ENCODE measurements around the gene PIGU. TPM values are rescaled to one million over a fixed set of nuclear protein-coding genes. Genes with fewer than 3 reads are reported as not detected.

The PIGU gene
- total RNA-seq, 2 experiments from 2014 or later = 19.1 to 21.2 TPM

- Mint-ChIP-seq H3K4me1 (ENCODE audit: low read depth) (peaks cover 9% of the 10 kb centered on the region), H3K36me3 (ENCODE audit: low read depth) (peaks cover 15% of the 10 kb centered on the region), H3K9me3 (ENCODE audit: insufficient read depth) (no peaks in the 10 kb centered on the region), H3K4me3 (no peak overlapping the region), H3K27ac (no peak overlapping the region), H3K27me3 (ENCODE audit: low read depth) (no peaks in the 10 kb centered on the region)
- CTCF ChIA-PET = interaction anchor here (0.8 to 2.9 kb wide), 8 partner anchors 9 to 811 kb away, joined by 3 to 15 read pairs (median 3); no protein-coding TSS in a partner anchor
- peak; percentile 83 for ATAC-seq
- DNase-seq = peak; percentile 40
- POLR2A ChIA-PET = interaction anchor here (0.9 to 1.2 kb wide), 3 partner anchors 9 to 220 kb away, joined by 3 to 4 read pairs (median 3); no protein-coding TSS in a partner anchor
Observed at GRCh38 chr20:34544109-34544796, 132.6 kb downstream of the PIGU start.

DNA sequence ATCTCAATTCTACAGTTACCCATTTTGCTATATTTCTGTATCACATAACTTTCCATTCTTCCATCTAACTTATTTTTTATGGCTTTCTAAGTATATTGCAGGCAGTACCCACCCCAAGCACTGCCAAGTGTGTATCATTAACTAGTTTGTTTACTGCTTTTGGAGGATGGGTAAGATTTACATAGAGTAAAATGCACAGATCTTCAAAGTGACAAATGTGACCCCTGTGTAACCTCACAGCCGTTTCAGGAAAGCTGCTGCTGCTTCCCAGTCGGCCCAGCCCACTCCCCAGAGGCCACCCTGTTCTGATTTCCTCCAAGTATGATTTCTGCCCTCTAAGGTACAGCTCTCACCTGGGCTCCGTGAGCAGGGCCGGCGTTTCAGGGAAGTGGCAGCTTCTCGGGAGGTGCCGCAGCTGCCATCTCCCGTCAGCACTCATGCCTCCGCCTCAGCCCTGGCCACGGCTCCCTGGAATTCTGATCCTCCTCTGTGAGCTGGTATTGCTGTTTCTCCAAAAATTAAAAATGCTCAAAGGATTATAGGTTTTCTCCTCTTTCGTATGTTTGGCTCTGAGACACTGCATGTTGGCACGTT, 133.3 kb downstream of the PIGU start:
- no peaks in the 10 kb centered on the region for H3K9me3 Mint-ChIP-seq (ENCODE audit: insufficient read depth)
- H3K27me3 Mint-ChIP-seq (ENCODE audit: low read depth) = no peaks in the 10 kb centered on the region
- no peak for ATAC-seq
- H3K4me1 Mint-ChIP-seq (ENCODE audit: low read depth) = peaks cover 9% of the 10 kb centered on the region
- ChIA-PET CTCF (interaction anchor here (1.0 to 2.9 kb wide), 5 partner anchors 13 to 811 kb away, joined by 3 to 15 read pairs (median 12); no protein-coding TSS in a partner anchor), POLR2A (interaction anchor here (0.9 to 1.1 kb wide), 2 partner anchors 11 to 220 kb away, joined by 3 read pairs; no protein-coding TSS in a partner anchor)
- no peak overlapping the region for H3K27ac Mint-ChIP-seq
- H3K36me3 Mint-ChIP-seq (ENCODE audit: low read depth) = peaks cover 15% of the 10 kb centered on the region
- H3K4me3 Mint-ChIP-seq = no peak overlapping the region
- DNase-seq = no peak

GRCh38 chr20:34542439-34542838, 134.5 kb downstream of the PIGU start:
- ATAC-seq = no peak
- no peak for DNase-seq
- Mint-ChIP-seq H3K4me1 (ENCODE audit: low read depth) (peaks cover 11% of the 10 kb centered on the region), H3K27ac (no peak overlapping the region), H3K4me3 (no peak overlapping the region), H3K27me3 (ENCODE audit: low read depth) (no peaks in the 10 kb centered on the region), H3K9me3 (ENCODE audit: insufficient read depth) (no peaks in the 10 kb centered on the region), H3K36me3 (ENCODE audit: low read depth) (peaks cover 15% of the 10 kb centered on the region)
- POLR2A ChIA-PET = no interaction called here
- CTCF ChIA-PET = interaction anchor here (0.7 to 2.9 kb wide), 2 partner anchors 66 to 165 kb away, joined by 4 to 15 read pairs; no protein-coding TSS in a partner anchor

- Mint-ChIP-seq H3K27me3 (ENCODE audit: low read depth) (no peaks in the 10 kb centered on the region), H3K4me1 (ENCODE audit: low read depth) (peaks cover 11% of the 10 kb centered on the region), H3K36me3 (ENCODE audit: low read depth) (peaks cover 21% of the 10 kb centered on the region), H3K9me3 (ENCODE audit: insufficient read depth) (no peaks in the 10 kb centered on the region), H3K27ac (no peak overlapping the region), H3K4me3 (no peak overlapping the region)
- DNase-seq = no peak
- POLR2A ChIA-PET = no interaction called here
- no peak for ATAC-seq
- CTCF ChIA-PET = no interaction called here
Observed at GRCh38 chr20:34541917-34542316, 135.0 kb downstream of the PIGU start.

DNA sequence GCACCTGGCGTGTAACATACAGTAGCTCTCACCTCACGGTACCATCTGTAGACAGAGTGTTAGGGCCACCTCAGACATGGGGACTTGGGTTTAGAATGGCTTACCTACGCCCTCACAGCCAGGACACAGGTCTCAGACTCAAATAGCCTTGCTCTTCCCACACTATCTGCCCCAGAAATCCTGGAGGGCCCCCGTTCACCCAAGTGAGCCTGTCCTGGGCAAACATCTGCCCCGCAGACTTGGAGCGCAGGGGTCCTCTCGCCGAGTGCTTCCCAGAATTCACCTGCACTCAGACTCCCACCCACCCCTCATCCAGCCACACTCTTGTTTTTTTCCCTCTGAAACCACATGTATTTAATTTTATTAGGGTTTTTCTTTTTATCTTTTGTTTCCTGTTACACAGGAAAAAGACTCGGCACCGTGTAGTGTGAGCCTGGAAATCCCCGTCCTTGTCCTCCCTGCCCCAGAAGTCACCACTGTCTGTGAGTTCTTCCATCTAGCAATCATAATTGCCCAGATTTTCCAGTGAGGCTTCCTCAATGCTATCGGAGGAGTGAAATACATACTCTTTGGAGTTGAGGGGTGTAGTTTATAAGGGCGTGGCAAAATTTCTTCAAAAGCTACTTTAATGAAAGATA, 135.5 kb downstream of the PIGU start:
- no peak overlapping the region for H3K4me3 Mint-ChIP-seq

GRCh38 chr20:34540596-34541263, 136.2 kb downstream of the PIGU start:
- ChIA-PET POLR2A (no interaction called here), CTCF (interaction anchor here (0.7 to 5.0 kb wide), 5 partner anchors 17 to 228 kb away, joined by 3 to 77 read pairs (median 4); partner anchors contain the start of gene TP53INP2)
- Mint-ChIP-seq H3K27ac (no peak overlapping the region), H3K27me3 (ENCODE audit: low read depth) (no peaks in the 10 kb centered on the region), H3K4me1 (ENCODE audit: low read depth) (peaks cover 11% of the 10 kb centered on the region), H3K4me3 (no peak overlapping the region), H3K9me3 (ENCODE audit: insufficient read depth) (no peaks in the 10 kb centered on the region), H3K36me3 (ENCODE audit: low read depth) (peaks cover 27% of the 10 kb centered on the region)
- no peak for DNase-seq
- no peak for ATAC-seq

More for the DNA sequence above, 135.5 kb downstream of the PIGU start:
- peaks cover 24% of the 10 kb centered on the region for H3K36me3 Mint-ChIP-seq (ENCODE audit: low read depth)
- H3K27ac Mint-ChIP-seq = no peak overlapping the region
- DNase-seq (no peak), ATAC-seq (no peak)
- ChIA-PET POLR2A (no interaction called here), CTCF (interaction anchor here (0.8 to 5.0 kb wide), 4 partner anchors 164 to 229 kb away, joined by 3 to 77 read pairs (median 6); partner anchors contain the start of gene TP53INP2)
- no peaks in the 10 kb centered on the region for H3K9me3 Mint-ChIP-seq (ENCODE audit: insufficient read depth)
- H3K27me3 Mint-ChIP-seq (ENCODE audit: low read depth) = no peaks in the 10 kb centered on the region
- H3K4me1 Mint-ChIP-seq (ENCODE audit: low read depth) = peaks cover 11% of the 10 kb centered on the region

DNA sequence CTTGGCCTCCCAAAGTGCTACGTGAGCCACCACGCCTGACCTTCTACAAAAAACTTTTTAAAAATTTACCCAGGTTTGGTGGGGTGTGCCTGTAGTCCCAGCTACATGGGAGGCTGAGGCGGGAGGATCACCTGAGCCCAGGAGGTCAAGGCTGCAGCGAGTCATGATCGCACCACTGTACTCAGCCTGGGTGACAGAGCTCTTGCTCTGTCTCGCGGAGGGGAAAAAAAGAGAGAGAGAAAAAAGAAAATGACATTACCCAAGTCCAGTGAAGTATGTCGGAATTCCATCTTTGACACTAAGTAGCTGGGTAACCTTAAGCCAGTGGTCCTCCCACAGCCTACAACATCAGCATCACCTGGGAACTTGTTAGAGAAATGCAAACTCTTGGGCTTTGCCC, 137.1 kb downstream of the PIGU start:
- Mint-ChIP-seq H3K4me1 (ENCODE audit: low read depth) (peaks cover 10% of the 10 kb centered on the region), H3K4me3 (no peak overlapping the region), H3K36me3 (ENCODE audit: low read depth) (peaks cover 36% of the 10 kb centered on the region), H3K27me3 (ENCODE audit: low read depth) (no peaks in the 10 kb centered on the region), H3K27ac (no peak overlapping the region), H3K9me3 (ENCODE audit: insufficient read depth) (no peaks in the 10 kb centered on the region)
- DNase-seq (no peak), ATAC-seq (no peak)
- ChIA-PET POLR2A (no interaction called here), CTCF (interaction anchor here (1.1 to 5.0 kb wide), 9 partner anchors 9 to 230 kb away, joined by 3 to 77 read pairs (median 4); partner anchors contain the start of gene TP53INP2)

- Mint-ChIP-seq H3K27me3 (ENCODE audit: low read depth) (no peaks in the 10 kb centered on the region), H3K4me1 (ENCODE audit: low read depth) (peaks cover 2% of the 10 kb centered on the region)
Observed at GRCh38 chr20:34538671-34539123, 138.2 kb downstream of the PIGU start.

DNA sequence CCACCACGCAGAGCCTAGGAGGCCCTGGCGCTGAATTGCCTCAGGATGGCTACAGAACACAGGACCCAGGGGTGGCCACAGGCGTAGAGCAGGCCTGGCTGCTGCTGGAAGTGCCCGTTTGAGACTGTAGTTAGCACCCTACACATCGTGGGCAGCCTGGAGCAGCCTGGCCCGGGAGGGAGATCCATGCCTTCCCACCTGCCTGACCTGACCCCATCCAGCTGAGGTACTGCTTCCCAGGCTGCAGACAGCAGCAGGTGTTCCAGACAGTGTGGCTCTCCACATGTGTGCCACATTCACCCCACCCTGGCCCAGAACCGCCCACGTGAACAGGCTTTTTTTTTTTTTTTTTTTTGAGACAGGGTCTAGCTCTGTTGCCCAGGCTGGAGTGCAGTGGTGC, 139.2 kb downstream of the PIGU start:
- H3K27ac Mint-ChIP-seq = no peak overlapping the region
- ChIA-PET CTCF (interaction anchor here (0.9 to 5.0 kb wide), 10 partner anchors 11 to 232 kb away, joined by 3 to 77 read pairs (median 6); partner anchors contain the start of gene TP53INP2), POLR2A (interaction anchor here (1.0 kb wide), 1 partner anchor 169 kb away, joined by 3 read pairs; no protein-coding TSS in a partner anchor)
- peaks cover 2% of the 10 kb centered on the region for H3K4me1 Mint-ChIP-seq (ENCODE audit: low read depth)
- no peak overlapping the region for H3K4me3 Mint-ChIP-seq
- ATAC-seq (no peak), DNase-seq (no peak)
- no peaks in the 10 kb centered on the region for H3K27me3 Mint-ChIP-seq (ENCODE audit: low read depth)
- peaks cover 44% of the 10 kb centered on the region for H3K36me3 Mint-ChIP-seq (ENCODE audit: low read depth)
- H3K9me3 Mint-ChIP-seq (ENCODE audit: insufficient read depth) = no peaks in the 10 kb centered on the region

More at GRCh38 chr20:34538671-34539123, 138.2 kb downstream of the PIGU start:
- POLR2A ChIA-PET = no interaction called here
- Mint-ChIP-seq H3K27ac (no peak overlapping the region), H3K9me3 (ENCODE audit: insufficient read depth) (no peaks in the 10 kb centered on the region), H3K4me3 (no peak overlapping the region), H3K36me3 (ENCODE audit: low read depth) (peaks cover 44% of the 10 kb centered on the region)
- peak; percentile 66 for ATAC-seq
- DNase-seq = peak; percentile 66
- CTCF ChIA-PET = interaction anchor here (0.6 to 5.0 kb wide), 28 partner anchors 8 to 287 kb away, joined by 3 to 77 read pairs (median 4); partner anchors contain the start of genes NCOA6 and TP53INP2

DNA sequence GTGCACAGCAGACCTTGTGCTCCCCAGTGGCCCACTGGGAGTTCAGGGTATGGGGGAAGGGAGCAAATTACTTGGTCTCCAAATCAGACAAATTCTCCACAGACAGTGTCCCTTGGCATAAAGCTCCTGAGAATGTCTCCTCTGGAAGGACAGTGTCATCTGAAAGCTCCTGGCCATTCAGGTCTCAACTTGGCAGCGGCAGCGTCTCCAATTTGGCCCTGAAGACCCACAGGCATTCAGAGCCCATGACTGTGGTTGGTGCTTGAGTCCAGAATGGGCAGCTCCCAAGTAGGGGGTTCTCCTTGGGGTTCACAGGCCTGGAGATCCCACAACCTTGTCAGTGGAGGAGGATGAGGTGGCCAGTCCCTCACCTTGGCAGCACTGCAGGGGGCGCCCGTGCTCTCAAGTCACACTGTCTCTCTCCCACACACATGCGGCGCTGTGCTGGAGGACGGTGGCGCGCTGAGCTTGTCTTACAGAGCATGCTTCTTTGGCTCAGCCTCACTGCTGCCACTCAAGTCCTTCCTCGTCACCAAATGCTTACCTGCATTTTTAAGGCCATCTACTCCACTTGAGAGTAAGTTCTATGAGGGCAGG, 140.0 kb downstream of the PIGU start:
- H3K27ac Mint-ChIP-seq = no peak overlapping the region
- no peaks in the 10 kb centered on the region for H3K27me3 Mint-ChIP-seq (ENCODE audit: low read depth)
- peaks cover 44% of the 10 kb centered on the region for H3K36me3 Mint-ChIP-seq (ENCODE audit: low read depth)
- no peaks in the 10 kb centered on the region for H3K9me3 Mint-ChIP-seq (ENCODE audit: insufficient read depth)
- peaks cover 2% of the 10 kb centered on the region for H3K4me1 Mint-ChIP-seq (ENCODE audit: low read depth)
- no peak overlapping the region for H3K4me3 Mint-ChIP-seq
- DNase-seq (peak; percentile 51), ATAC-seq (peak; percentile 47)
- ChIA-PET CTCF (interaction anchor here (1.2 to 5.0 kb wide), 7 partner anchors 14 to 233 kb away, joined by 3 to 77 read pairs (median 4); partner anchors contain the start of gene TP53INP2), POLR2A (interaction anchor here (1.0 kb wide), 1 partner anchor 168 kb away, joined by 3 read pairs; no protein-coding TSS in a partner anchor)
